Ovary (tissue), 3 donors: ENCODE measurements around the gene EML2.

Experiments used
- CTCF ChIP-seq, 3 donors: fragments of 450-650 bp in 2 of 3; fragments of 200-600 bp in 1 of 3; IDR thresholded peaks; one replicate each; pipeline versions ENCODE4 v1.5.1 to v1.8.0; 2016 to 2022; ENCODE audit warnings: antibody characterized with exemption in 3 of 3, mild to moderate bottlenecking in 1 of 3
- POLR2A ChIP-seq: fragments of 450-650 bp; IDR thresholded peaks from one replicate; pipeline ENCODE4 v1.6.1; 2017; ENCODE audit warnings: antibody characterized with exemption, mild to moderate bottlenecking, moderate library complexity
- donor health status: DM: no; HTN: no; CAD: no.

- TF ChIP-seq POLR2A (no peak), CTCF (IDR thresholded peaks at IDR 0.05) (no peak)
These were observed 79.2 kb downstream of the EML2 start for GRCh38 chr19:45560038-45560437.
